ENCODE results near the gene MANBA.
"Not testable (repeated sequence)": the region's sequence is repeated elsewhere in the genome, so short reads cannot be mapped to it uniquely, and the experiment has no call there.

Gene MANBA

DNA sequence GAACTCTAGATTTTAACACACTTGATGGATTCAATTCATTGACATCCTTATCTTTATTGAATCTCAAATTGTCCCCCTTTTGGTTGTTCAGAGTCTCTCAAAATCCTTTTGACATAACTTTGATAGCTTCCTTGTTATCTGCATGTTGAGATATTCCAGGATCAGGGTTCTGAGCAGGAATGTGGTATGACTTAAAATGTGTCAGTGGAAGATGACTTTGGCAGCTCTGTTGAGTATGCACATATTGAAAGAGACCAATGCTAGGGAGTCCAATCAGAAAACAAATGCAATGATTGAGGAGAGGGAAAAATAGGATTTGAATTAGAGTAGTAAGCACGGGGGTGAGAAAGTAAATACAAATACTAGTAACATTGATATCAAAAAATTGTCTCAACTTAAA, 93.8 kb downstream of the MANBA start:
- no peak for DNase-seq

DNA sequence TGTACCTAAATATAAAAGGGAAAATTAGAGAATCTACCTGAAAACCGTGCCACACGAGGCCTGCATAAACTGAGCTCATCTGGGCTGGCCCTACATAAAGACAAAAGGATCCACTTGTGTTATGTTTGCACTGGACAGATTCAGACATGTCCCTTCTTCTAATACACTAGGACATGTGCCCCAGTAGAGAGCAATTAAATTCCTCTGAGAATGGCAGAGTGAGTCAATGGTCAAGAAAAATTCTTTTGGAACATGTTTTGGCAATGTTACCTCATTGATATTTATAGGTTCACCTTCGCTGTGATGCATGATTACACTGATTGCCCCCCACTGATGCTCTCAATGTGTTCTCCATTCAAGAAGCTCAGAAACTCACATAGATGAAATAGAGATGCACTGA, 95.2 kb downstream of the MANBA start:
- DNase-seq, result no peak

DNA sequence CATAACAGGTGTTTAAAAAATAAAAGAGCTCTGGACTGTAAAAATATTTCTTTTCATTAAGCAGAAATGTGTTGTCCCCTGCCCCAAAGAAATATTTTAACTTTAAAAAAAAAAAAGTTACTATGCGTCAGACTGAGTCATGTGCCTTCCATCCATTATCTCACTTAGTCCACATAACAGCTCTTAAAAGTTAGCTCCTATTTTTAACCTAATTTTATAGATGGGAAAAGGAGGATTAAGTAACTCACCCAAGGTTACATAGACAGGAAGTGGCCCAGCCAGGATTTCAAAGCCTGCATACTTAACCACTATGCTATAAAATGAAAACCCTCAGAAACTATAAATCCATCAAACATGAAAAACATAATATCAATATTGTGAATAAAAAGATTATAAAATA, 97.7 kb downstream of the MANBA start:
- DNase-seq, result no peak

DNA sequence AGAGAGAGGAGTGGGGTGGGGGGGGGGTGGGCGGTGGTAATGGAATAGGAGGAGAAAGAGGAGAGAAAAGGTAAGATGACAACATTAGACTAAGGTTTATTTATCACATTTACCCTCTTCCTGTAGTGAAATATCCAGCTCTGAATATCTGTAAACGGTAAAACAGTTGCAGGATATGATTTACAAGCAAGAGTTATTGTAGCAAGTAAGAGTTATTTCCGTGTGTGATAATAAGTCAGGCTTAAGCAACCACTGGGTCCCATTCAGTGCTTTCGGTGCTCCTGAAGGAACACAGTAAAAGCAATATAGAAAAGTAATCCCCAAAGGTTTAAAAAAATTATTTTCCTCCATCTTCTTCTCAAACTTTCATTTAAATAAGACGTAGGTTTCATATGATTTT, 103.6 kb downstream of the MANBA start:
- no peak for DNase-seq

DNA sequence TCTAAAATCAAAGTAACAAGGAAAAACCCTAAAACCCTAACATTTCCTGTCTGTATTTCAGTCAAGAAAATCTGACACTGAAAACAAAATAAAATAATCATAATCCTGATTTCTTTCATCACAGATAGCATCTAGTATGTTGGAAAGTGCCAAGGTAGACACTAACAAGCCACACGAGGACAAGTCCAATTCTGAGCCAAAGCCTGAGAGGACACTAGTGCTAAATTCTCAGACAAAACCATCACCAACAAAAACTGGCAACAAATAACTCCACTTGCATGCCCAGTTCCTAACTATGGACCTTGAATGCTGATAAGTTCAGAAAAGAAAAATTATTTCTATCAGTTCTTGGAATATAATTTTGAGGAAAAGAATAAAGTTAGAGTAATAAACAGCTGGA, 113.7 kb downstream of the MANBA start:
- DNase-seq, result no peak

DNA sequence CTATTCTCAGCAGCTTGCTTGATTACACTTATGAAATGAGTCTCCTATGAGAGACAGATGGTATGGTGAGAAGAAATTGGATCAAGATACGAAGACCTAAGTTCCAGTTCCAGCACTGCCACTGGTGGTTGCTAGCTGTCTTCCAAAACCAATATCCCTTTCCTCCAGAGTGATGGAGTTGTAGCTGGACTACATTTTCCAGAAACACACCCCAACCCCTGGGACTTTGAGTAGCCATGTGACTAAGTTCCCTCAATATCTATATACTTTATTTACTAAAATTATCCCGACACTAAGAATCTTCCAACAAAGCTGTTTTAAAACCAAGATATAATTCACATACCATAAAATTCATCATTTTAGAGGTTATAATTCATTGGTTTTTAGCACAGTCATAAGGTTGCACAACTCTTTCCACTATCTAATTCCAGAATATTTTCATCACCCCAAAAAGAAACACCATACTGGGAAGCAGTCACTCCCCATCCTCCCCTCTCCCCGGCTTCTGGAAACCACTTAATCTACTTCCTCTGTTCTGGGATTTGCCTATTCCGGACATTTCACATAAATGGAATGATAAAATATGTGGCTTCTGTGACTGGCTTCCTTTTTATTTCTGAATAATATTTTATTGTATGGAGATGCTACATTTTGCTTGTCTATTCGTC, 118.0 kb downstream of the MANBA start:
- no peak for DNase-seq

DNA sequence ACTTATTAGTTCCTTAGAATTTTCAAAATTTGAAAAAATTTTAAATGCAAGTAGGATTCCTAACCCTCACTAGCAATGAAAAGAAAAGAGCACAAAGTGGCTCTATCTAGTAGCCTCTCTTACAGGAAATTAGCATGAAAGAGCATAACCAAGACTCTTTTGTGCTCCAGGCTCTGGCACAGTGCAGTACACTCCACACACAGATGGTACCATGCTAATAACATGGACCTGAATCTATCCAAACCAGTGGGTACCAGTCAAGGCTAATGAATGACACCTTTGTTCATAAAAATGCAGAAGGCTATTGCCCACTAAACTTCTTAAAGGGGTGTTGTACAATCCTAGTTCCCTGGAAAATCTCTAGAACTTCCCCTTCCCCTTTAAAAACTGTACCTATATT, 119.0 kb downstream of the MANBA start:
- no peak for DNase-seq

DNA sequence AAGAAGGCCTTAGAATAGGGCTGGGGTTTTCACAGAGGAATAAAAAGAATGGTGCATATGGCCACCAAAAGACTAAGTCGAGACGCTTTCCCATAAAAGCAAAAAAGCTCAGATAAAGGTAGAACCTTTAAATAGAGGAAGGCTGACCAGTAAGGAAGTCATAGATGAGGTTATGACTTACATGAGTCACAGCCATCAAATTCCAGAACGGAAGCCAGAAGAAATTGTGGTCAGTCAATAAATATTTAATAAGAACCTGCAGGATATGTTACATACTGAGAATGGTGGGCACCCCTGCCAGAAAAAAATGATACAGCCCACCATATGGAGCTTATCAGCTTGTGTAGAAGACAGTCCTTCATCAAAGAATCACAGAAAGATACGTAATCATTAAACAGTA, 120.1 kb downstream of the MANBA start:
- no peak for DNase-seq

DNA sequence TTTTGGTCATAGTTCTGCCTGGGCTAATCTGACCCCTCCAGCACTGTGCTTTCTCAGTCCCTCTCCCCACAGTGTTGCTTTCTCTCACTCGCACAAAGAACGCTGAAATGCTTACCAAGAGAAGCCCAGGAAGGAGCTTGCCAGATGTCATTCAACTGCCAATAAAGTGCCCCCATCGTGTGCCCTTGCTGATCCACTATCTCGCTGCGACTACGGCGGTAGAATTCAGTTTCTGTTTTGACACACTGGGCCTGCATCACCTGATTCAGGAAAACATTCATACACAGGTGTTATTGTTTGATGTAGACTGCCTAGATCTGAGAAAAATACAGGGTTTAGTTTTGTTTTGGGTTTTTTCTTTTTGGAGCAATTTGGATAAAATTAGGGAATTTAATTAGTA, 121.2 kb downstream of the MANBA start:
- no peak for DNase-seq

DNA sequence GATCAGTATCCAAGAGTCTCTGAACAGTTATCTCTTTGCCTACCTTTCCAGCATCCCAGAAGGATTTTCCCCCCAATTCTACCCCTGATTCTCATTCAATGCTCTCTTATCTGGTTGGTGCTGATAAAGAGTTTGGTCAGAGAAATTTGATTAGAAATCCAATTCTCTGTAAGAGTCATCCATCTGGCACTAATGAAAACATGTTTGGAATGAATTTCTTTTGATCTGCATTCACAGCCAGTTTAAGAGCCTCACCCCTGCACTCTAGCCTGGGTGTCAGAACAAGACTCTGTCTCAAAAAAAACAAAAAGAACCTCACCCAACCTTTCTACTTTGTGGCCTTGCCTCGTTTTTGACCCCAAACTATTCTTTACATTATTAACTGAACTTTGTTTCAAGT, 122.1 kb downstream of the MANBA start:
- DNase-seq, result no peak

DNA sequence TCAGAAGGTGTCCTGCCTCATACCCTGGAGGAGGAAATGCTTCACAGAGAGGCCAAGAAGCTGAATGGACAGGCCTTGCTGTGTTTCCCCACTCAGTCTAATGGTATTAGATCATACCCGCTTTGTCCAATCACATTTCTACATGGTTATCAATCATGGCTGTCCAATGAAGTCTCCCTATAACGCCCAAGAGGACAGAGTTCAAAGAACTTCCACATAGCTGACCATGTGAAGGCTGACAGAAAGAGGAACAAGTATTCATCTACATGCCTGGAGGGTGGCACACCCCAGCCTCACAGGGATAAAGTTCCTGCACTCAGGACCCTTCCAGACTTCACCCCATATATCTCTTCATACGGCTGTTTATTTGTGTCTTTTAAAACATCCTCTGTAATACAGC, 123.4 kb downstream of the MANBA start:
- no peak for DNase-seq

DNA sequence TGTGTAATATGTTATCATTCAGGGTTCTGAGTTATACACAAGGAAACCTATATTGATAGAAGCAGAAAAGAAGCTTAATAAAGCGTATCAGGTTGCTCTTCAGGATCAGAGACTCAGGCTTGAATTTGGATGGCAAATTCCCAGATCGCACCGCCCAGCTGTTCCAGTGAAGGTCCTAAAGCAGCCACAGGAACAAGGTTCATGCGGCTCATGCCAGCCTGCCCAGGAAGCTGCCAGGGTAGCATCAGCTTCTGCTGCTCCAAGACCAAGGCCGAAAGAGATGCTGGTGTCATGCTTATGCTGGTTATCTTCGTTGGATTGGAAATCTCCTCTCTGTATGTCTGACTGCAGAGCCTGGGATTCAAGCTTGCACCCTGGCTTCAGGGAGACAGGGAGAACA, 127.7 kb downstream of the MANBA start:
- no peak for DNase-seq

DNA sequence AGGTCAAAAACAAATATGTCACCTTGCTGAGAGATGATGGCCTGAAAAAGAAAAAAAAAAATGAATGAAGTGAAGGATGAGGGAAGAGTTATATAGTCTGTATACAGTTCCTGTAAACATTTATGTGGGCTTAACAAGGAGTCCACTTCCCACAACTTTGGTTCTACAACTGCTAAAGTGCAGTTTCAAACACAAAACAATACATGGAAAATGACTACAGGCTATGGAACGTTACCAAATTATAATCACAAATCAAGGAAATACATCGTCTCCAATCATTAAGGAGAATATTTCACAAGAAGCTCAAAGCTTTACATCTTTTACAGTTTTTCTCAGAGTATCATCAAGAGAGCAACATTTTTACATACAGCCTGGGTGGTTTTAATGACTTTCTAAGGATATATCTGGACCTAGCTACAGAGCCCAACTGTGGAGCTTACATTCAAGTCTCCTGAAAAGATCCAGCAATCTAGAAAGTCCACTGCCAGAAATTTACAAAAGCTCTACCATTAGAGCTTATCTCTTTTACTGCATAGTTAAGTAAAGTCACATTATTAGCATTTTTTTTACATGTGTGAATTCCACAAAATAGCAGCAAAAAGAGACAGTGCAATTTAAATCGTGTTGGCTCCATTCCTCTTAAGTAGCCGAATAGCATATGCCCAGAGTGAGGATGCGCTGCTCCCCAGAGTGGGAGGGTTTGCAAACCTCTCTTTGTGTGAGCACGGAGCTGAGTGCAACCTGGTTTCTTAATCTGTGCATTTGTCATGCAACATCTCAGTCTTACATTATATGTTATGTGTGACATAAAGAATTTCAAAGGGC, 128.3 kb downstream of the MANBA start:
- DNase-seq, result no peak

DNA sequence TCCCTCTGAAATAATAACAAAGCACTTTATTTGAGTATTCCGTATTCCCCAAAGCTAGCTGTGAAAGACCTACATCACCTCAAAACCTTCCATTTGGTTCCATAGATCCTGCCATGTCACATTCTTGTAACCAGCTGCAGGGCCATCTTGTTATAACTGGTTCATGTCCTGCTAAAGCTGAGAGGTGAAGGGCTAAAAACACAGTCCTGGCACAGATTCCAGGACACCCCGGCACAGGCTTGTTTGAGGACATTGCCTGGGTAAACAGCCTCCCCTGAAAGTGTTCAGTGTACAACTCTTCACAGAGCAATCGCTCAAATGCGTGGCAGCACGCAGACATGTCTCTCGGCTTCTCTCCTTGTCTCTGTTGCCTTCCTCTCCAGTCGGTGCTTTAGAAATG, 129.2 kb downstream of the MANBA start:
- DNase-seq, result no peak

DNA sequence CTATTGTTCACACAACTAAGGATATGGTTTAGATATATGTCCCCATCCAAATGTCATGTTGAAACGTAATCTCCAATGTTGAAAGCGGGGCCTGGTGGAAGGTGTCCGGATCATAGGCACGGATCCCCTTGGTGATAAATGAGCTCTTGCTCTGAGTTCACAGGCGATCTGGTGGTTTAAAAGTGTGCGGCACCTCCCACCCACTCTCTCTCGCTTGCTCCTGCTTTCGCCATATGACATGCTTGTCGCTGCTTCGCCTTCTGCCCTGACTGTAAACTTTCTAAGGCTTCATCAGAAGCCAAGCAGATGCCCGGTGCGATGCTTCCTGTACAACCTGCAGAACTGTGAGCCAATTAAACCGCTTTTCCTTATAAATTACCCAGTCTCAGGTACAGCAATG, 131.1 kb downstream of the MANBA start:
- no peak for DNase-seq

DNA sequence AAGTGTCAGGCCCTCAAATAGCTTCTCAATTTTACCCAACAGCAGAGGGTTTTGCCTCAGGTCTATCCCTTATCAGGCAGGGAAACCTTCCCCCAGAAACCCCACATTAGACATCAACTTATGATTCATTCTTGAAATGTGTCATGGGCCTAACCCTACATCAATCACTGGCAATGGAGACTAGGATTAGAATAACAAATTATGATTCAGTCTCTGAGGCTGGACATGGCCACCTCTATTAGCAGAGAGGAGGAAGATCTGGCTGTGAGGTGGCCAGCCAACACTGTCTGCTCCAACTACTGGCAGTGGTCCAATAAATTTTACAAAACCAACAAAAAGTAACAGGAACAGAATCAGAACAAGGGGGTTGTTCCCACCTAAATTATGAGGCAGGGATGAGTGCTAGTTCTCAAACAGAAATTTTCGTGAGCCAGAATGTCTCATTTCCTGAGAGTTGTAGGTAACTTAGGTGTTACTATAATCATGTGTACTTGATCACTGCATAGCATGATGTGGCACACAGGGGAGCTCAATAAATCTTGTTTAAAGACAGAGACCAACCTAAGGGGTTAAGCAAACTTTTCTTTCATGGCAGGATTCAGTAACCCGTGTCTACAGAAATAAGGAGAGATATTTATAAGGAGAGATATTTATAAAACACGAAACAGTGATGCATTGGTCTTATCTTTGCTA, 132.8 kb downstream of the MANBA start:
- DNase-seq, result peak; percentile 20

DNA sequence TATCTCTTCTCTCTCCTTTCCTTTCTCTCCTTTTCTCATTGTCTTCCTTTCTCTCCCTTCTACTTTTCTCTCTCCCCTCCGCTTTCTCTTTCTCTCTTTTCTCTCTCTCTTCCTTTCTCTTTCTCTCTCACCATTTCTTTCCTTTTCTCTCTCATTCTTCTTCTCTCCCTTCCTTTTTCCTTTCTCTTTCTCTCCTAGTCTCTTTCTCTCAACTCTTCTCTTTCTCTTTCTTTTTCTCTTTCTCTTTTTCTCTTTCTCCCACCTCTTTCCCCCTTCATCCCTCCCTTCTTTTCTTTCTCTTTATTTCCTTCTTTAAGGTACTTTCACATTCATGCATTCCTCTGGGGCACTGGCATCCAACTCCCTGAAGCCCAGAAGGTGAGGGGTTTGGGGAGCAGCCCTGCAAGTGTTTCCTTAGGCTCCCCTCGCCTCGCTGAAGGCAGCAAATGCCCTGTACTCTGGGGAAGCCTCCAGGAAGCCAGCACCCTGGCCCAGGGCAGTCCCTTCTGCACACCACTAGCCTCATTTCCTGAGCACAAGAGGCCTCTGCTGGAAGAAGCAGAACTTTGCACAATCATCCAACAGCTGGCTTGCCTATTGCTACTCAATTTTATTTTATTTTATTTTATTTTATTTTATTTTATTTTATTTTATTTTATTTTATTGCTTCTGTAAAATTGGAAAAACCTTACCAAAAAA, 135.4 kb downstream of the MANBA start:
- peak; percentile 72 for DNase-seq

DNA sequence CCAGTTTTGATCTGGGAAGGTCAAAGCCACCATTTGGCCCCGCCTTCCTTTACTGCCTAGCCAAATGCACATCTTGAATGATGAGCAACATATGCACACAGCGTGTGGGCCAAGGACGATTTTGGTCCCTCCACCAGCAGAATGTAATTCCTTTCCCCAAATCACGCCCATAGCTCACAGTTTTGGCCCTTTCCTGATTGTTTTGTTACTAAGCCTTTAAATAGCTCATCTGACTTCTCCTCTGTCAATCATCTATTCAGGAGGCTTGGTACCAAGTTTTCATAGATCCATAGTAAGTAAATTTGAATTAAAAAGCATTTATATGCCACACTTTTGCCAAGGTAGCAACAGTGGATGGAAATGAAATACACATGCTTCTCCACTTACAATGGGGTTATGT, 136.3 kb downstream of the MANBA start:
- DNase-seq, result no peak

DNA sequence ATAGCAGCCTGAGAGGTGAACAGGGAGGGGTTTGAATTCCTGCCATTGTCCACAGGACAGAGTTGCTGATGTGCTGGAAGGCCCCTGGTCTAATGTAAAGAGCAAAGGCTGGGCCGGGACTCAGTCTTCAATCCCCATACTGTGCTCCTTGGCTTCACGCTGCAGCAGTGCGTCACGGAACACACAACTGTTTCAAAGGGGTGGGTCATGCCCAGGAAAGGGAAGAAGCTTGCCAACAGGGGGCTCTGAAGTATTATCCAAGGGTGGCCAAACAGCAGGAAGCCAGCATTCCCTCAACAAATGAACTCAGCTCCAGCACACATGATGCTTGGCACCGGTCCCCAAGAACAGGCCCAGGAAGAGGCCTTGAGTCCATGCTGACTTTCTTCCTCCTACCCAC, 137.1 kb downstream of the MANBA start:
- DNase-seq, result no peak

DNA sequence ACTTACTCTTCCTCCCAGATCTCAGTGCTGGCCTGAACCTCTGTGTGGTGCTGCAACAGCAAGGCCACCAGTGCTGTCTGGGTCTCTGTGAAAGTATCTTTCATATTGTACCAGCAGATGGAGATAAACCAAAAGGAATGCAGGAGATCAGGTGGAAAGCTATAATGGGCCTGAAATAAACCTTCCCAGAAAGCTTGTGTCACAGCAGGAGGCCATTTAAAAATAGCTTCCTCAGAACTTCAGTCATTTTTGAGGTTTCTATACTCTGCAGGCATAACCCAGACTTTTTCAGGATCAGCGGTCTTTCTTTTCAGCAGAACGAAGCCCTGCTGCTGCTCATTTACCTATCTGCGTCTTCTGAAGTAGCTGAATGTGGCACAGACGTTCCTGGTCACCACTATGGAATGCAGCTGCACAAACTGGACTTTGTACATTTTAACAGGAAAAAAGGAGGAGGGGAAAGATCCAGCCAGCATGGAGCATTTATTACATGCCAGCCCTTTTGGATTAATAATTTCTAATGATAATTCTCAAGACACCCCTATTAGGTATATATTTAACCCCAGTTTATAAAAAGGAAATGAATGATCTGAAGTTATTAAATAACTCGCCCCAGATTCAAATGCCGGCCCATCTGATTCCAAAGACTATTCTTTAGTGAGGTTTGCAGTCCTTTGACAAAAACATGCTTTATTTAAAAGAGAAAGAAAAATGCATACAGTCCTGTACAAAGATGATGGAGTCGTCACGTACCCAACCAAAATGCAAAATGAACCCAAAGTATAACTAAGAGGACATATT, 139.9 kb downstream of the MANBA start:
- no peak for DNase-seq

DNA sequence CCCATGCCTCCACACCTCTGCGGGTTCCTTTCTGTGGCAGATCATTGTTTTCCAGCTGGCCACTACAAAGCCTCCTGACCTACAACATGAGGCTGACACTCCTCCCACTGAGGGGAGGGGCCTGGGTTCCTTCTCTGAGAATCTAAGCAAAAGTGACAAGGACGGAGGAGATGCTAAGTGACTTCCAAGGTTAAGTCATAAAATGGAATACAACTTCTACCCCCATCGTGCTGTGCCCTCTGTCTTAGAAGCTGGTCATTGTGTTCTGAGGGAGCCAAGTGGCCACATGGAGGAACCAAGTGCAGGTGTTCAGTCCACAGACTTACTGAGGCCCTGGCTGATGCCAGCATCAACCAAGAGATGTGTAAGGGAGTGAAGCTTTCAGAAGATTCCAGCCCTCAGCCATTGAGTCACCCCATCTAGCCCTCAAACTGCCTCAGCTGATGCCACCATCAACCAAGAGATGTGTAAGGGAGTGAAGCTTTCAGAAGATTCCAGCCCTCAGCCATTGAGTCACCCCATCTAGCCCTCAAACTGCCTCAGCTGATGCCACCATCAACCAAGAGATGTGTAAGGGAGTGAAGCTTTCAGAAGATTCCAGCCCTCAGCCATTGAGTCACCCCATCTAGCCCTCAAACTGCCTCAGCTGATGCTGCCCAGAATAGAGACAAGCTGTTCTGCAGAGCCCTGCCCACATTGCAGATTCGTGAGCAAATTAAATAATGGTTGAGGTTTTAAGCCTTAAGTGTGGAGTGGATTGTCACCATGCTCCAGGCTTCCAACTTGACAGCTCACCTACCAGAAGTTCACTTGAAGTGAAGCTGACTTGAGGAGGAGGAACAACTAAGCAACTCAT, 140.8 kb downstream of the MANBA start:
- not testable (repeated sequence) for DNase-seq

DNA sequence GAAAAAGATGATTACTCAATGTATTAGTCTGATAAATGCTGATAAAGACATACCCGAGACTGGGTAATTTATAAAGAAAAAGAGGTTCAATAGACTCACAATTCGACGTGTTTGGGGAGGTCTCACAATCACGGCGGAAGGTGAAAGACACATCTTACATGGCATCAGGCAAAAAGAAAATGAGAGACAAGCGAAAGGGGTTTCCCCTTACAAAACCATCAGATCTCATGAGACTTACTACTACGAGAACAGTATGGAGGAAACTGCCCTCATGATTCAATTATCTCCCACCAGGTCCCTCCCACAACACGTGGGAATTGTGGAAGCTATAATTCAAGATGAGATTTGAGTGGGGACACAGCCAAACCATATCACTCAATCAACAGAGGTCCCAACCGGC, 141.7 kb downstream of the MANBA start:
- DNase-seq, result not testable (repeated sequence)

Data from CD4-positive, alpha-beta T cell treated with Interleukin-17A for 4 hours (primary cell).